DMS 273 (cell line): ENCODE data around the gene BPIFB4.
"Not testable (repeated sequence)": the region's sequence is repeated elsewhere in the genome, so short reads cannot be mapped to it uniquely, and the experiment has no call there.

Experiments
- DNase-seq: peaks from one replicate; lab custom pipeline; 2025; ENCODE audit not compliant: unreplicated experiment; lab: John Stamatoyannopoulos, UW

BPIFB4 gene

DNA sequence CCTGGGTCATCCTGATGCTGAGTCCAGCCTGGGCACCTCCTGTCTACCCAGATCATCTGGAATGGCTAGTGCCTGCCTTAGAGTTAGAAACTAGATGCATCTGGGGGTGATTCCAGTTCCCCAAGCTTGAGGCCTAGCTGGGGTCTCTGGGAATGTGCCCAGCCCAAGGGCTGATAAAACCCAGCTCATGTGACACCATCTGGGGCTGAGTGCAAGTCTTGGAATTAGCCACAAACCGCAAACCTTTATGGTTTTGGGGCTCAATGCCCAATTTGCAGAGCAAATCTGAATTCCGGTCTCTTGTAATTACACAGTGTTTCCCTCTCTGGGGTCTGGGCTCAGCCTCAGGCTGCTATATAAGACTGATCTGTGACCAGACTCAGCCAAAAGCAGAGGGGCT lies at the start of gene BPIFB4:
TSS of gene BPIFB4 (plus strand) at position 385 of the 400 bp plus-strand sequence. CDS start 1,884 bp downstream, outside the sequence.
- DNase-seq: no peak

DNA sequence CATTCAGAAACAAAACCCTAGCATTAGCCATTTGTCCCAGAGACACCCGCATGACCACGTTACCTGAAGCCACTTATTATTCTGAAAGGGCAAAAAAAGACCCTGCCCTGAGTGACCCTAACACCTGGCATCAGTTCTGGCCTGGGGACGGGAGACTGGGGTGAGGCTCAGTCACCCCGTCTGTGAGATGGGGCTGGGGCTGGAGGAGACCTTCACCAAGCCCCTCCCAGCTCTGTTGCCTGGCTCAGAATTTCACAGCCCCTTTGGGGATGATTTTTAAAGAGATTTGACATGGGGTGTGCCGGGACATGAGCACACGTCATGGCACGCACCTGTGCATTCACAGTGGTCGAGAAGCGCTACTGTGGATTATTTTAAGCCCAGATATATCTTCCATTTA lies 49.4 kb upstream of the BPIFB4 start:
- no peak for DNase-seq

DNA sequence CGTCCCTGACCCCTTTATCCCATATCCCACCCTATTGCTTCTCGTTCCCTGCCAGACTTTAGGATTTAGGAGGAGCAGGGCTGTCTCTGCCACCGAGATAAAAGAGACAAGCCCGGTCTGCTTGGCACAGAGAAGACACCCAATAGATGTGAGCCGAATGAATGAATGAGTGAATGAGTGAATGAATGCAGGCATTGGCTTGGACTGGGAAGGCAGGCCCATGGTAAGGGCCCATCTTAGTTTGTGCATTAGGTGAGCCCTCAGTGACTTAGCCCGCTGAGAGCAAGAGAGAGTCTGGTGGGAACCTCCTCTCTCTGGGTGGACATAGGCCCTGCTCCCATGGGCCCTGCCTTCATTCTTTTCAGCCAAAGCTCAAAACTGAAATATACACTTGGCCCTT lies 48.9 kb upstream of the BPIFB4 start:
- no peak for DNase-seq

DNA sequence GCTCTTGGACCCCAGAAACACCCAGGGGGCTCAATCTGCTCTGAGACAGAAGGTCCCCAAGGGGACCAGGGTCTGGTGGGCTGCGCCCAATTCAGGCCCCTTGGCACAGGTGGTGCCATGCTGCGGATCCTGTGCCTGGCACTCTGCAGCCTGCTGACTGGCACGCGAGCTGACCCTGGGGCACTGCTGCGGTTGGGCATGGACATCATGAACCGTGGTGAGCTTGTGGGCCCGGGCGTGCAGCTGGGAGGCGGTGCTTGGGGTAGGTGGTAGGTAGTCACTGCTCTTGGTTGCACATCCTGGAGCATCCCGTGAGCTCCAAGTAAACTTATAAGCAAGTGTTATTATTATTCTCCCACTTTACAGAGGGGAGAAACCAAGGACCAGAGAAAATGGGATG lies 47.9 kb upstream of the BPIFB4 start, which contains the start of gene BPIFB6:
TSS of gene BPIFB6 (plus strand) at position 118 of the 400 bp plus-strand sequence. CDS start at position 118, 0 bp downstream.
- DNase-seq: no peak

DNA sequence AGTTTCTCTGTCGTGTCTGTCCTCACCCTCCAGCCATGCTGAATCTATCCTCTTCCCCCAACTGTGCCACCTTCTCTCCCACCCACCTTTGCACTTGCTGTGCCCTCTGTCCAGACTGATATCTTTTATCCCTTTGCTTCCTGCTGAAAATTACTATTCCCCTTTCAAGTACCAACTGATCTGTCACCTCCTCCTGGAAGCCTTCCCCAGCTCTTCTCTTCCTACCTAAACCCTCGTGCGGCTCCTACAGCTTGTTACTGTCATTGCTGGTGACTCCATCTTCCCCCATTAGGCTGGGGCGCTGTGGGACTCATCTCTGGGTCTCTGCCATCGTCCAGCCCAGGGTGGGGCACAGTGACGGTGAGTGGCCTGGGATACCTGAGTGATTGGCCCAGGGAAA lies 46.9 kb upstream of the BPIFB4 start:
- DNase-seq: no peak

DNA sequence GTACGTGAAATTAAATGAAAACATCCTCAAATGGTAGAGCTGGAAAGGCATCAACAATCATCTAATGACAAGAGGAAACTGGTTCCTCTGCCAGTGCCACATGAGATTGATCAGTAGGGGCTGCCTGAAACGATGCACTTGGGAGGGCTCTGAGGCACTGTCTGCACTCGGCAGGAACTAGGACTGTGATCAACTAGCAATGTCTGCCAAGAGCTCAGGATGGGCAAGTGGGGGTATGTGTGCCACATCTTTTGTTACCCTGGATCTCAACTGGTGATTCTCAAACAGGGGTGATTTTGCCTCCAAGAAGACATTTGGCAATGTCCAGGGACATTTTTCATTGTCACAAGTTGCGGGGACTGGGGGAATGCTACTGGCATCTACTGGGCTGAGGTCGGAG lies 46.1 kb upstream of the BPIFB4 start:
- DNase-seq: no peak

DNA sequence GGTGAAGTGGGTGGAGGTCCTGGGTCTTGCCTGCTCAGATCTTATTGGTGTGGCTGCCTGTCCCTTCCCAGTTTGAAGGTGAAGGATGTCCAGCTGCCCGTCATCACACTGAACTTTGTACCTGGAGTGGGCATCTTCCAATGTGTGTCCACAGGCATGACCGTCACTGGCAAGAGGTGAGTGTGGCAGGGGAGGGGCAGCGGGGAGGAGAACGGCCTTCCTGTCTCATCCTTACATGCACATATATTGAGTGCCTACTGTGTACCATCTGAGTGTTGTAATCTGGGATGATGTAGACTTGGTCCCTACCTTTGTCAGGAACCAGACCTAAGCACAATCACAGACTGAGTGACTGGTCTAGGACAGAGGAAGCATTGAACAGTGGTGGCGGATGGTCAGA lies 45.3 kb upstream of the BPIFB4 start:
- DNase-seq: no peak

DNA sequence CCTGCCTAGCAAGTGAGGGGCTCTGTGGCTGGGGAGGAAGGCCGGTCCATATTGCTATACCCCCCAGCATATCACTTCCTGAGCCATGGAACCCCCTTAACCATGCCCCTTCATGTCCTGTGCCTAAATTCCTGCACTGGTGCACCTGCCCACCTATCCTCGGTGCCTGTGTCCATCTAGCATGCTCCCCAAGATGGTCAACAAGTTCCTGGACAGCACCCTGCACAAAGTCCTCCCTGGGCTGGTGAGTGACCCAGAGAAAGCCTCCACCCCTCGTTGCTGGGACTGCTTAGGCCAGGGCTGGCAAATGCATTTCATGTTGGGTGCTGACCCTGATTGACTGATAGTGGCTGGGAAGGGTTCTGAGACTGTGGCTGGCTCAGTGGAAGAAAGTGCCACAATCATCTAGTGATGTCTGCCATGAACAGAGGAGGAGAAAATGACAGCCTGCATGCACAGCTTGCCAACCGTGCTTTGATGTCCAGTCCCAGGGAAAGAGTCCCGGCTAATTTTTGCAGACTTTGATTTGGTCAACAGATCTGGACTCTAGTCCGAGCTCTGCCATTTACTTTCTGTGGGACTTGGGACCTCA lies 44.4 kb upstream of the BPIFB4 start:
- DNase-seq: no peak

DNA sequence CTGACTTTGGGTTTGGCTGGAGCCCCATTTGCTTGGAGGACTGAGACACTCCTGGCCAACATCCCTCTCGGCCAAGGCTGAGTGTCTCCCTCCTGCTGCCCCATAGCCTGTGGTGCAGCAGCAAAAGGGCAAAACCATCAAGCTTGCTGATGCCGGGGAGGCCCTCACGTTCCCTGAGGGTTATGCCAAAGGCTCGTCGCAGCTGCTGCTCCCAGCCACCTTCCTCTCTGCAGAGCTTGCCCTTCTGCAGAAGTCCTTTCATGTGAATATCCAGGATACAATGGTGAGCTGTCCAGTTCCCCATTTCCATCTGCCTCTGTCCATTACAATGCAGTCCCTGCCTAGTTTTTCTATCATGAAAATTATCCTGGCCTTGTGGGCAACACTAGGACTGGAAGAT lies 42.0 kb upstream of the BPIFB4 start:
- DNase-seq: no peak

DNA sequence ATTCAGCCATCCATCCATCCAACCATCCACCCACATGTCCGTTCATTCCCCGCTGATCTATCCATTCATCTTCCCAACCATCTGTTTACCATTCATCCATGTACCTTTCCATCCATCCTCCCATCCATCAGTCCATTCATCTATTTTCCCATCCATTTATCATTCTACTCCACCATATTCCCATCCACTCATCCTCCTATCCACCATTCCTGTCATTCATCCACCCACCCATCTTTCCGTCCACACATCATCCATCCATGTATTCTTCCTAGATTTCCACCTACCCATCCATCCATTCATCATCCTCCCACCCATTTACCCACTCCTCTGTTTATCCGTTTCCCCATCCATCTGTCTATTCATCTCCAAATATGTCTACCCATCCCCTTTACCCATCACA lies 41.2 kb upstream of the BPIFB4 start:
- DNase-seq: no peak

DNA sequence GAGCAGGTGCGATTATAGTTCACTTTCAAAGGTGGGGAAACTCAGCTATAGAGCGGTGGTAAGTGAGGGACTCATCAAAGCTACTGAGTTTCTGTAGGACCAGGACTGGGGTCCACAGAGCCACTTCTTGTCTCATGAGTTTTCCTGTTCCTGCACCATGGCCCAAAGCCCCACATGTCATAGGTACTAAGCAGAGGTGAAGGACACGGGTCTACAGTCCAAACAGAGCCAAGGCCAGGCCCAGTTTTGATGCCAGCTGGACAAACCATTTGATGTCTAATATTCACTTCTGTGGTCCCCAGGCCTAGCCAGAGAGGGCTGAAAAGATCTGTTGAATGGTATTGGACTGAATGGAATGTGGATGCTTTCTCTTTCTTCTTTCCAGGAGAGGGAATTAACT lies 37.0 kb upstream of the BPIFB4 start:
- DNase-seq: no peak

DNA sequence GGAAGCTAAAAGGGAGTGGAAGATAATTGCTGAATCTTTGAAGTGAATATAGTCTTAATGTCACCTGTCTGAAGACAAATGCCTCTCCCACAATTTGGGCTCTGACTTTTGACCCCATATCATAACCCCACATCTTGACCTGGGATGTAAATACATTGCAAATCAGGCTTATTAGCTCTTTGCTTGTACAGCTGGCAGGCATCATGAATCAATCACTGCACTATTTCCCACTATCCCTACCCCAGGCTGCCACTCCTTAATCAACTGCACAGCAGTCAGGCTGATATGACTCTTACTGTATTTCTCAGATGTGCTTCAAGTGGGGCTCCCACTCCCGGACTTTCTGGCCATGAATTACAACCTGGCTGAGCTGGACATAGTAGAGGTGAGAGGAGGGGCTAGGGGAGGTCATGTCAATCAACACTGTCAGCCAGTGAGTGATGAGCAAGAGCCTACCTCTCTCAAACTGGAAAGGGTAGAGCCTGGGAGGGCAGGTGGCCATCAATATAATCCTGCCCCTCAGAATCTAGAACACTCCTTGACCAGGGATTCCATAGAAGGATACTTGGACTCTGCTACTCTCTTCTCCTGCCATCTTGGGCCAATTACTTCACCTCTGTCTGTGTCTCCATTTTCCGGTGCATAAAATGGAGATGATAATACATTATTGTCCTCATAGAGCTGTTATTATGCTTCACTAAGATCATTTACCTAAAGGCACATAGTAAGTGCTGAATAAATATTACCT lies 36.3 kb upstream of the BPIFB4 start:
- DNase-seq: no peak

DNA sequence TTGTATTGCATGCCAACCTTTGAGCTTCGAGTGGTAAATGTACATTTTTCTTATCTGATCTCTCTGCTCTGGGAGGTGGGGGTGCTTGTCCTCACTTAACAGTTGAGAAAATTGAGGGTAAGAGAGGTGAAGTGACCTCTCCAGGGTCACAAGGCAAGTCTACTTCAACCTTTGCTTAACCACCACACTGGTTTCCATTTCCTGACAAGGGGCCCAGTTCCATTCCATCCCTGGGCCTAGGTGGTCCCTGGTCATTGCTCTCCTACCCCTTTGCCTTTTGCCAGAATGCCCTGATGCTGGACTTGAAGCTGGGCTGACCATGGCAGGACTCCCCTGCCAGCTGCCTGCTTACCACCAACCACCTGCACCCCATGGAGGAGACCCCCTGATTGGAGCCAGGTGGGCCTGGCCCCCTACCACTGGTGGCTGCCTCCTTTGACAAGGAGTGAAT lies 35.7 kb upstream of the BPIFB4 start:
- no peak for DNase-seq

DNA sequence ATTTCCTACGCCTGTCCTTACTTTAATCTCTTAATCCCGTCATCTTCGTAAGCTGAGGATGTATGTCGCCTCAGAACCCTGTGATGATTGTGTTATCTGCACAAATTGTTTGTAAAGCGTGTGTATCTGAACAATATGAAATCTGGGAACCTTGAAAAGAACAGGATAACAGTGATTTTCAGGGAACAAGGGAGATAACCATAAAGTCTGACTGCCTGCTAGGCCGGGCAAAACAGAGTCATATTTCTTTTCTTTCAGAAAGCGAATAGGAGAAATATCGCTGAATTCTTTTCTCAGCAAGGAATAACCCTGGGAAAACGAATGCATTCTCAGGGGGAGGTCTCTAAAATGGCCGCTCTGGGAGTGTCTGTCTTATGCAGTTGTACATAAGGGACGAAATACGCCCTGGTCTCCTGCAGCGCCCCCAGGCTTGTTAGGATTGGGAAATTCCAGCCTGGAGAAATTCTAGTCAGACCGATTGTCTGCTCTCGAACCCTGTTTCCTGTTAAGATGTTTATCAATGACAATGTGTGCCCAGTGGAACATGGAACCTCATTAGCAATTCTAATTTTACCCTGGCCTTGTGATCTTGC lies 34.2 kb upstream of the BPIFB4 start:
- not testable (repeated sequence) for DNase-seq

DNA sequence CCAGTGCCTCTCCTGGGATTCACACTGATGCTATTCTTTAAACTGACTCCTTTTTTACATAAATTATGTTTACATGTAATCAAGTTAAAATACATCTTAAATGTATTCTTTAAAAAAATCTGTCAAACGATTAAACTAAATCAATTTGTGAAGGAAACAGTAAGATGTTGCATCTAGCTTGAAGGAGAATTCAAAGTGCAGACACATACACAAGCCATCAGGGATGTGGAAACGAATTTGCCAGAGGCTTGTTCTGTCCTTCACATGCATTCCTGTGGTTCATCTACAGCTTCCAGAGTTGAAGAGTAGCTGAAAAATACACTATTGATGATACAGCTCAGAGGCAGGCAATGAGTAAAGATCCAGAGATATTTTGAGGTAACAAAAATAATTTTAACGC lies 33.0 kb upstream of the BPIFB4 start:
- DNase-seq: no peak

DNA sequence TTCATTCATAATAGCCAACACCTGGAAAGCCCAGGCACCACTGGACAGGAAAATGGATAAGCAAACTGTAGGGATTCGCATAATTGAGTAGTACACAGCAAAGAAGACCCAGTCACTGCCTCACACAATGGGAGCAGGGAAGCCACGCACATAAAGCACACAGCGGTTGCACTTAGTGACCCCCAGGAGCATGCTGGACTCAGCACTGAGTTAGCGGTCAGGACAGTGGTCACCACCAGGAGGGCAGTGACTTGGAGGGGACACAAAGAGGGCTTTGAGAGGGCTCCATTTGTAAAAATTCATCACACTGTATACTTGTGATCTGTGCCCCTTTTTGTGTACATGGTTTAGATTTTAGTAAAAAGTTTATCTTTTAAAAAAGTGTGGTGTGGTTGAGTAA lies 28.1 kb upstream of the BPIFB4 start:
- DNase-seq: no peak

DNA sequence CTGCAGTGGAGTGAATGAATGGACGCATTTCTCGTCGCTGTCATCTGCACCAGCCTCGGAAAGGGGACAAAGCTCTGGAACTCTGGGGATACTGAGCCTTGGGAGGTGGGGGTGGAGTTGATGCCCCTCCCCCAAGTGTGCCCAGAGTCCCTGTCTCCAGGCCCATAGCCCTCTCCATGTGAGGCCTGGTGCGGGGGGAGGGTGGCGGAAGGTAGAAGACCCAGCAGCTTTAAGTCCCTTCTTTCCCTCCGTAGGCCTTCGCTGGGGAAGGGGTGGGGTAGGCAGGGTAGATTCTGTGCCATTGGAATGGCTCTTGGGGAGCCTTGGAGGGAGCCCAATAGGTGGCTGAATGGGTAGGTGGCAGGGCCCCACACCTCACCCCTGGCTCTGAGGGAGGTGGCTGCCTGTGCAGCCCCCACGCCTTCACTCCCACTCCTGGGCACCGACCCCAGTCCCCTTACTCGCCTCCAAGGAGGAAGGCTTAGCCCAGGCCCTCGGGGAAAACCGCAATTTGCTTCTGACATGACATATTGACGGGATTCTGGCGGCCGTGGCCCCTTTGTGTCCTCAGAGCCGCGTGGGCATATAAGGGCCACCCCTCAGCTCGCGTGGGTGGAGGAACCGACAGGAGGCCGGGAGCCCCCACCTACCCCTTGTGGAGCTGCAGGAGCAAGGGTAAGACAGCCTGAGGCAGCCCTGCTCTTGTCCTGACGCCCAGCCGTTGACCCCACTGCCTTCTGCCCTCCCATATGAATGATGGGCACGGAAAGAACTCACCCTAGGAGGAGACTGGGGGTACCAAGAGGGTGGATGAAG lies 25.9 kb upstream of the BPIFB4 start, which contains the start of gene BPIFB3:
TSS of gene BPIFB3 (plus strand) at position 613 of the 816 bp plus-strand sequence. CDS start 1,533 bp downstream, outside the sequence.
- DNase-seq: no peak

DNA sequence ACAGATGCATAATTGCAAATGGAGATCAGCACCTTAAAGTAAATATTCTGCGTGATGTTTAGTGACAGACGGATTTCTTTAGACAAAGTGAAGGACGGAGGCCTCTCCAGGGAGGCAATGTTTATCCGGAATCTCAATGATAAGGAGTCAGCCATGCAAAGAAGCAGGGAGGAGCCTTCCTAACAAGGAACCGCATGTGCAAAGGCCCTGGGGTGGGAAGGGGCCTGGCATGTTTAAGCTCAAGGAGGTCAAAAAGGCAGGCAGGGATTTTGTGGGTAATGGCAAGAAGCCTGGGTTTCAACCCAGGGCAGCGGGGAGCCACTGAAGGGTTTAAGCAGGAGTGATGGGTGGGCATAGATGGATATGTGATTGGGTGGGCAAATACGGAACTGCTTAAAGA lies 25.1 kb upstream of the BPIFB4 start:
- DNase-seq: no peak

DNA sequence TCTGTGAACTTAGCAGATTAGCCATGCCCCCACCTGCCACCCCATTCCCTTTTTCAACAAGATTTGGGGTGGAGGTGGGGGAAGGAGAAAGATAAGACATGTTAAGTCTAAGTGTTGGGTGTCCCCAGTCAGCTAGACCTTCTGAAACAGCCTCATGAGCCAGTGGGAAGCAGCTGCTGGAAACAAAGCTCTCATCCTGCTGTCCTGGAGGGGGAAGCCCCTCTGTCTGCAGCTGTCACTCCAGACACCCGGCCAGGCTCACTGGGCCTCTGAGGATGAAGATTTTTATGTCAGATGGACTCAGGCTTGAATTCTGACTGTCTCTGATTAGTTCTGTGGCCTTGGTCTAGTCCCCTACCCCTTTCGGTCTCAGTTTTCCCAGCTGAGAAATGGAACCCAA lies 24.7 kb upstream of the BPIFB4 start:
- DNase-seq: no peak

DNA sequence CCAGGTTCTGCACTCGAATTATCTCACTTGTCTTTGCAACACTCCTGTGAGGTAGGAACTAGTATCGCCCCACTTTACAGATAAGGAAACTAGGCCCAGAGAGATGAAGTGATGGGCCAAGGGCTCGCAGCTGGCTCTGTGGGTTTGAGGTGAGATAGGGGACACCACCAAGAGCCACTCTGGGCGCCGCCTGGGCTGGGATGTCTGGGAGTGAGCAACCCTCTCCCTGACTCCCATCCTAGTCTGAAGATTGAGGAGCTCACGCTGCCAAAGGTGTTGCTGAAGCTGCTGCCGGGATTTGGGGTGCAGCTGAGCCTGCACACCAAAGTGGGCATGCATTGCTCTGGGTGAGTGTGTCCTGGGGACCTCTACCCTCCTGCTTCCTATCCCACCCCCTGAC lies 20.3 kb upstream of the BPIFB4 start:
- DNase-seq: no peak

DNA sequence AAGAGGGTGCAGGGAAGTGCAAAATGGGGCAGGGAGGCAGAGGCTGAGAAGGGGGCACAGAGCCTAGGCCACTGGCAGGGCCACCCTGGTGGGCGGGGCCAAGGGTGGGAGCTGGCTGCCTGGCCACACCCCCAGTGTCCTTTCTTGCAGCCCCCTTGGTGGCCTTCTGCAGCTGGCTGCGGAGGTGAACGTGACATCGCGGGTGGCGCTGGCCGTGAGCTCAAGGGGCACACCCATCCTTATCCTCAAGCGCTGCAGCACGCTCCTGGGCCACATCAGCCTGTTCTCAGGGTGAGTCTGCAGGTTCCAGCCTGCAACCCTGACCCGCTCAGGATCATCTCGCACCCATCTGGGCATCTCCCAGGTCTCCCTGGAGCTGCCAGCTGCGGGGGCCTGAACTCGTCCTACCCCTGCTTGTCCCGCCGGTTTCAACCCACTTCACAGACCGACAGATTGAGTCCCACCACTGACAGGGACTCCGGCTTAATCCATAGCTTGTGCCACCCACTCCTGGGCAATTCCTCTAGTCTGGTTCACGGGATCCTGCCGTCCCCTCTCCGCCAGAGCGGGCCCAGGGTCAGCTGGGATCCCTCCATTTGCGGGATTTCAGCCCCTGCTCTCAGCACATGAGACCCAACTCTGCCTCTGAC lies 19.6 kb upstream of the BPIFB4 start:
- DNase-seq: no peak
